Measurements from ENCODE around the gene CRACR2B.

The CRACR2B gene

DNA sequence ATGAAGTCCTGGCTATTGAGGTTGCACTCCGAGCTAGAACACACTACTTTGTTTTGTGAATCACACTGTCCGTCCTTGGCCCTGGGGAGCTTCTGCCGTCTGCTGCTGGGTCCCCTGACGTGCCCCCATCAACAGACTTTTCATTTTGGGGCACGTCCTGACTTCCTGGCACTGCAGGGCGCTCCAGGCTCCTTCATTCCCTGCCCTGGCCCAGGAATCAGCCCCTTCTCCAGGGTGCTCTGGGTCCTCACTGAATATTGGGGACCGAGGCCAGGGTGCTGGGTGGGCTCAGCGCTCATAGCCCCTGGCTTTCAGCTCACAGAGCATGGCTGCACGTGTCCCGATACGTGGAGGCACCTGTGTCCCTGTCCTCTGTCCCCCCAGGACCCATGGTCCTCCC is 37.2 kb downstream of the CRACR2B start:
- in situ Hi-C loops (cut with MboI; ENCODE audit: low sequenced_read_pairs), result no loop called here

- in situ Hi-C loops (cut with MboI; ENCODE audit: low sequenced_read_pairs), result no loop called here
Observed at GRCh38 chr11:865462-866430, 38.0 kb downstream of the CRACR2B start.

DNA sequence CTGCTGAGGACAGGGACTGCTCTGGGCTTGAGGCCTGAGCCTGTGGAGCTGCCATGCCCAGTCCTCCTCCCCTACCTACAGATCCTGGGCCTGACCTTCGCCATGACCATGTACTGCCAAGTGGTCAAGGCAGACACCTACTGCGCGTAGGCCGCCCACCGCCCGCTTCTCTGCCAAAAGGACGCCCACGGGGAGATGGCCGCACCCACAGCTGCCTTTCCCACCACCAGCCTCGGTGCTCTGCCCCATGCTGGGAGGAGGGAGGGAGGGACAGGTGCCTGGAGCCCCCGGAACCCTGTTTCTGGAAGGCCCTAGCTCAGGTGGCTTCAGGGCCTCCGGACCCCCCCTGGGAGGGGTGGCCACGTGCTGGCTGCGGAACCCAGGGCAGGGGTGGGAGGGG is 38.8 kb downstream of the CRACR2B start:
- in situ Hi-C loops (cut with MboI; ENCODE audit: low sequenced_read_pairs), result no loop called here

DNA sequence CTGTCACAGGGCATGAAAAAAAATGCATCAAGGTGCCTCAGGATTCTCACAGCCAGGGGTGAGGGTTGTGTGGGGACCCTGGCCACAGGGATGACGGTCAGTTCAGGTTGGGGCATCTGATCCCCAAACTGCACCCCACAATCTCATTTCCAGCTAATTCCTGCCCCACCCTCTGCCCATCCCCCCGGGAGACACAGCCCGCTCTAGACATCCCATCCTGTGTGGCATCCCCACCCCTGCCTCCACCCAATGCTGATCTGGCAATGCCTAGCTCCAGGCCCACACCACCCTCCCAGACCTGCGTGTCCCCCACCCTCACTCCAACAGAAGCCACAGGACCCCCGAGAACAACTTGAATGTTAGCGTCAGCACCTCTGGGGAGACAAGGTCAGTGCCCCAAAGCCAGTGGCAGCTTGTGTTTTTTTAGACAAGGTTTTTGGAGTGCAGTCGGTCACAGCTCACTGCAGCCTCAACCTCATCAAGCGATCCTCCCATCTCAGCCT is 40.2 kb downstream of the CRACR2B start:
- in situ Hi-C loops (cut with MboI; ENCODE audit: low sequenced_read_pairs), result no loop called here

DNA sequence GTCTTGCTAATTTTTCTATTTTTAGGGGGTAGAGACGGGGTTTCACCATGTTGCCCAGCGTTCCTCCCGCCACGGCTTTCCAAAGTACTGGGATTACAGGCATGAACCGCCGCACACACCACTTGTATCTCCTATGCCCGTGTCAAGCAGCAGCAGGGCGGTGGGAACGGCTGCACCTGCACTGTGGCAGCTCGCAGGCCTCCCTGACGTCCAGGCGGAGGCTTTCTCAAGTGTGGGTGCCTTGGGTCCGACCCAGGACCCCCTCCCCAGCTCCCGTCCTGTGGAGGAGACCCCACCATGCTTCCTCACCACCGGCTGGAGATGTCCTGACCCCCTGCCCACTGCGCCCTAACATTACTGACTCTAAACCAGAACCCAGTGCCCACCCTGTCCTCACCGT is 40.7 kb downstream of the CRACR2B start:
- in situ Hi-C loops (cut with MboI; ENCODE audit: low sequenced_read_pairs), result no loop called here

GRCh38 chr11:868802-869201 is 41.1 kb downstream of the CRACR2B start:
- in situ Hi-C loops (cut with MboI; ENCODE audit: low sequenced_read_pairs), result no loop called here

- in situ Hi-C loops (cut with MboI; ENCODE audit: low sequenced_read_pairs), result no loop called here
Observed at GRCh38 chr11:869399-870126, 41.8 kb downstream of the CRACR2B start.

DNA sequence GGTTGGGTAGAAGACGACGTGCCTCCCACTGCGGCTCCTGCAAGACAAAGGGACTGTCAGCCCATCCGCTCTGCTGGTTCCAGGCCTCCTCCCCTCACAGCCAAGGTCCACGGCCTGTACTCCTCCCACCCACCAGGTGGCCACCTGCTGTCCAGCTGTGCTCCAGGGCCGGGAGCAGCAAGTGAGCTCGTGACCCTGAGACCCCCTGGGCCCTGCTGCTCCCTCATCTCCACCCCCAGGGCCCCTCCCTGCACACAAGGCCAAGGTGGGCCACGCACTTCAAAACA is 42.4 kb downstream of the CRACR2B start:
- in situ Hi-C loops (cut with MboI; ENCODE audit: low sequenced_read_pairs), result no loop called here

DNA sequence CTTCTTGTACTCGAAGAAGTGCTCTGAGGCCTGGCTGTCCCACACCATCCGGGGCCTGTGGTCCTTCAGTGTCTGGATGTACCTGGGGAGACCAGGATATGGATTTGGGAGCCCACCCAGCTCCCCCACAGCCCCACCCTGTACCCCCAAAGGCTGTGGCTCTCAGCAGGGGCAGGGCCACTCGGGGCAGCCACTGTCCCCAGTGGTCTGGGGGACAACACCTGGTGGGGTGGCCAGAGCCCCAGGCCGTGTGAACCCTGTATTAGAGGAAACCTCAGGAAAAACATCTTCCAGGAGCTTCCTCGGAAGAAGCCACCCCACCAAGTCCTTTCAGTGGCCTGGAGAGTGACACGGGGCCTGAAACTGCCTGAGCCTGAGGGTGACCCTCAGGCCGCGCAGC is 42.7 kb downstream of the CRACR2B start:
- in situ Hi-C loops (cut with MboI; ENCODE audit: low sequenced_read_pairs), result no loop called here

GRCh38 chr11:871472-871871 is 43.8 kb downstream of the CRACR2B start:
- in situ Hi-C loops (cut with MboI; ENCODE audit: low sequenced_read_pairs), result no loop called here

DNA sequence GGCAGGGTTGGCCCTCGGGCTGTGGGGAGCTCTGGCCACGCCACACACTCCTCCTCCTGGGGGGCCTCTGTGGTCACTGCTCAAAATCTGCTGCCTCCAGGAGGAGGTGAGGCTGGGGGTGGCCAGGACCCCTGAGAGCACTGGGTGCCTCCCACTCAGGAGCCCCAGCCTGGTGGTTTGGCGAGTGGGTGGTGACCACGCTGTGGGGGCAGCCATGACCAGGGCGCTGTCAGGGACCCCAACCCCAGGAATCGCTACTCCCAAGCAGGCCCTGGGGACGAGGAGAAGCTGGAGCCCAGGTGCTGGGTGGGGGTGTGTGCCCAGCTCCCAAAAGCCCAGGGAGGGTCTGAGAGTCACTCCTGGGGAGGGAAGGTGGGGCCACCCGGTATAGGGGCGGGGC is 45.1 kb downstream of the CRACR2B start:
- in situ Hi-C loops (cut with MboI; ENCODE audit: low sequenced_read_pairs), result no loop called here

DNA sequence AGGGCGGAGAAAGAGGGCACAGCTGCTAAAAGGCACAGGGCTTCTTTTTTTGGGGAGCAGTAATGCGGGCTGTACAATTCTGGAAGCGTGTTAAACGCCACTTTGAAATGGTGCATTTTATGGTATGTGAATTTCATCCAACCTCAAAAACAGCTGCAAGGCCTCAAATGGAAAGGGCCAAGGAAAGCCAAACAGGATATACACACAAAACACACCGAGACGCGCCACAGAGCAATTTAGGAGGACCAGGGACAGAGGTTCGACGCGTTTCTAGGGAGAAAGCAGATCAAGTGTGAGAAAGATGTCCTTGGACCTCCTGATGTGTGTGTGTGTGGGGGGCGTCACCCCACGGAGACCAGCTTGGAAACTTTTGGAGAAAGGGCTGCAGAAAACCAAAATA is 46.0 kb downstream of the CRACR2B start:
- in situ Hi-C loops (cut with MboI; ENCODE audit: low sequenced_read_pairs), result no loop called here

GRCh38 chr11:875203-875602 is 47.5 kb downstream of the CRACR2B start:
- in situ Hi-C loops (cut with MboI; ENCODE audit: low sequenced_read_pairs), result no loop called here

DNA sequence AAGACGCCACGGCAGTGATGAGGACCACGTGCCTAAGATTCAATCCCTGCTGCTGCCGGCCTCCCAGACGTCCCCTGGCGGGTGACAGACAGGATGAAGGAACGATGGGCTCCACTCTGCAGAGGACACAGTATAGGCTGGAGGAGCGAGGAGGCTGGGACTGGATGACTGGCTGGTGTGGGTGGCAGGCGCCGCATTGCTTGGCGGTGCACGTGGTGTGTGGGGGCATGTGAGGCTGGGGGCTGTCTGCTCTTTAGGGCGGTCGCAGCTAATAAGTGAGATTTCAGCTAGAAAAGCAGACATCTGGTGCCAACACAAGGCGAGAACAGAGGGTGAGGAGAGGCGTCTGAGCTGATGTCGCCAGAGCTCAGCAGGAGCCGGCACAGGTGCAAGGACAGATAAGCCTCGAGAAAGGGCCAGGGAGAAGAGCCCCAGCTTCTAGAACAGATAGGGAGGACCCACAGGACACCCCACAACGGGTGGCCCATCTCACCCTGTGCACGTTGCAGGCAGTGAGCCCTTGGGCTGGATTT is 48.1 kb downstream of the CRACR2B start:
- in situ Hi-C loops (cut with MboI; ENCODE audit: low sequenced_read_pairs), result no loop called here

- in situ Hi-C loops (cut with MboI; ENCODE audit: low sequenced_read_pairs), result no loop called here
Observed at GRCh38 chr11:876545-876944, 48.8 kb downstream of the CRACR2B start.

- in situ Hi-C loops (cut with MboI; ENCODE audit: low sequenced_read_pairs), result no loop called here
Observed at GRCh38 chr11:877565-877964, 49.8 kb downstream of the CRACR2B start.

GRCh38 chr11:880447-880846 is 52.7 kb downstream of the CRACR2B start:
- in situ Hi-C loops (cut with MboI; ENCODE audit: low sequenced_read_pairs), result no loop called here

Data from hTERT RPE-1 (cell line).